Esophagus muscularis mucosa (tissue), 4 donors: ENCODE measurements around the gene FAM174B.

Experiments used
- EP300 ChIP-seq: sonication (generic); formaldehyde crosslinking; IDR thresholded peaks from one replicate; pipeline ENCODE4 v1.6.1; 2017; ENCODE audit warnings: antibody characterized with exemption
- POLR2A ChIP-seq: fragments of 450-650 bp; IDR thresholded peaks from one replicate; pipeline ENCODE4 v1.6.1; 2017; ENCODE audit warnings: antibody characterized with exemption, moderate library complexity, mild to moderate bottlenecking, low read depth
- TF ChIP-seq, protein P1 (sequence below), 3 experiments: fragments of 200-600 bp in 2 of 3; fragments of 450-650 bp in 1 of 3; sonication (generic) in 2 of 3; IDR thresholded peaks; one replicate each; pipeline ENCODE4 v1.5.1; 2017 to 2019; ENCODE audit warnings: antibody characterized with exemption in 3 of 3, mild to moderate bottlenecking in 2 of 3, moderate library complexity in 1 of 3

DNA sequence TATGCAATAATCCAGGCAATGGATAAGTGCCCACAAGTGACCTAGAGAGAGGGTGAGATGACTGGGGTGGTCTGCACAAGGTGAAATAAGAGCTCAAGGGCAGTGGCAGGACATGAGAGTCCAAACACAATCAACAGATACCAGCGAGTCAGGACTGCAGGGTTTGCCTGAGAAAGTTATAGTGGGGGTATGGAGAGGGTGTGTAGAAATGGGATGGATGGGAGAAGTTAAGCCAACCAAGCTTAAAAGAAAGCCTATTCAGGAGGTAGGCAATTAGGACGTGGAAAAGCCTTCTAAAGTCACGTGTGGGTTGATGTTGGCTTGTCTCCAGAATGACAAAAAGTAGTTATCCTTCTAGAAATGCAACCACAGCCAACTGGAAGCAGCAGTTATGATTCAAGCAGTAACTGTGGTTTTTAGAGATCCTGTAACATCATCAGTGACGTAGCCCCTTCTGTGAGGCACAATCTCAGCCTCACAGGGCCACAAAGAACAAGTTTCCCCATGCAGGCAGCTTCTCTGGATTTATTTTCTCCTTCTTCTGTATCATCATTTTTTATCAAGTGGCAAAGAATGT, 56.1 kb downstream of the FAM174B start:
- TF ChIP-seq POLR2A (no peak), EP300 (no peak)
- TF ChIP-seq, protein P1, sequence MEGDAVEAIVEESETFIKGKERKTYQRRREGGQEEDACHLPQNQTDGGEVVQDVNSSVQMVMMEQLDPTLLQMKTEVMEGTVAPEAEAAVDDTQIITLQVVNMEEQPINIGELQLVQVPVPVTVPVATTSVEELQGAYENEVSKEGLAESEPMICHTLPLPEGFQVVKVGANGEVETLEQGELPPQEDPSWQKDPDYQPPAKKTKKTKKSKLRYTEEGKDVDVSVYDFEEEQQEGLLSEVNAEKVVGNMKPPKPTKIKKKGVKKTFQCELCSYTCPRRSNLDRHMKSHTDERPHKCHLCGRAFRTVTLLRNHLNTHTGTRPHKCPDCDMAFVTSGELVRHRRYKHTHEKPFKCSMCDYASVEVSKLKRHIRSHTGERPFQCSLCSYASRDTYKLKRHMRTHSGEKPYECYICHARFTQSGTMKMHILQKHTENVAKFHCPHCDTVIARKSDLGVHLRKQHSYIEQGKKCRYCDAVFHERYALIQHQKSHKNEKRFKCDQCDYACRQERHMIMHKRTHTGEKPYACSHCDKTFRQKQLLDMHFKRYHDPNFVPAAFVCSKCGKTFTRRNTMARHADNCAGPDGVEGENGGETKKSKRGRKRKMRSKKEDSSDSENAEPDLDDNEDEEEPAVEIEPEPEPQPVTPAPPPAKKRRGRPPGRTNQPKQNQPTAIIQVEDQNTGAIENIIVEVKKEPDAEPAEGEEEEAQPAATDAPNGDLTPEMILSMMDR (IDR thresholded peaks at IDR 0.05), result no peak
